GM12878 (cell line): ENCODE results near the gene ACOT7. TPM values are rescaled to one million over a fixed set of nuclear protein-coding genes. Genes with fewer than 3 reads are reported as not detected.

Experiments used
- ATAC-seq: fragments of 200-7000 bp; cut with Tn5 transposase; 3 replicates; pipeline ENCODE4 v1.9.1; 2020; ENCODE audit warnings: mild to moderate bottlenecking, moderate library complexity
- BruUV-seq: library from RNA; stranded (reverse); fragments of 400-500 nt; replicated peaks from 2 replicates; lab custom pipeline; 2021; lab: Mats Ljungman, UMichigan
- CTCF ChIA-PET: fragments of 300-600 bp; sonication (Branson Sonifier 250); formaldehyde crosslinking; extraction: SDS; loops from one replicate; lab custom pipeline; 2021; ENCODE audit warnings: inconsistent platforms; lab: Yijun Ruan, JAX
- POLR2A ChIA-PET: fragments of 350-600 bp; formaldehyde crosslinking; extraction: SDS; loops from one replicate; lab custom pipeline; 2021; ENCODE audit warnings: inconsistent platforms; lab: Charles Lee
- RAD21 ChIA-PET: fragments of 300-600 bp; sonication (Branson Sonifier 250); formaldehyde crosslinking; loops from one replicate; lab custom pipeline; 2023; ENCODE audit warnings: antibody characterized with exemption; ENCODE audit not compliant: unreplicated experiment; lab: Charles Lee
- SMC1A ChIA-PET: fragments of 300-600 bp; sonication (Branson Sonifier 250); formaldehyde crosslinking; loops from one replicate; lab custom pipeline; 2023; ENCODE audit not compliant: unreplicated experiment, uncharacterized antibody; lab: Charles Lee
- DNase-seq: peaks from one replicate; pipeline ENCODE4 v3.0.0-alpha.2; 2011; ENCODE audit warnings: low read depth, low spot score
- FAIRE-seq: peaks from 3 replicates; lab custom pipeline; 2011; peaks lifted over from hg19 to GRCh38; lab: Jason Lieb, UNC
- H2AFZ ChIP-seq: 2 replicates; pipeline ENCODE4 v1.6.0; 2011; ENCODE audit warnings: low read depth, low read length, control low read depth; ENCODE audit not compliant: control insufficient read depth
- H3K27ac ChIP-seq: 2 replicates; pipeline ENCODE4 v1.5.1; 2011; ENCODE audit warnings: control low read depth; ENCODE audit not compliant: control insufficient read depth, insufficient read depth
- H3K27me3 ChIP-seq, 2 experiments: replicated peaks in 1 of 2; 2 replicates each; pipeline versions ENCODE4 v1.6.0 to v1.6.1; 2011; ENCODE audit warnings: low read length in 1 of 2; ENCODE audit not compliant: control insufficient read depth in 2 of 2, insufficient read depth in 2 of 2
- H3K36me3 ChIP-seq, 2 experiments: 2 replicates each; pipeline ENCODE4 v1.5.1; 2011; ENCODE audit warnings: low read length in 1 of 2; ENCODE audit not compliant: control insufficient read depth in 2 of 2, insufficient read depth in 2 of 2
- H3K4me1 ChIP-seq: 2 replicates; pipeline ENCODE4 v1.6.1; 2011; ENCODE audit warnings: mild to moderate bottlenecking, low read length, moderate library complexity, mixed read lengths; ENCODE audit not compliant: control insufficient read depth, insufficient read depth
- H3K4me2 ChIP-seq: 2 replicates; pipeline ENCODE4 v1.6.0; 2011; ENCODE audit warnings: control low read depth; ENCODE audit not compliant: control insufficient read depth, insufficient read depth
- H3K4me3 ChIP-seq: fragments of 200-600 bp; sonication (generic); 2 replicates; pipeline ENCODE4 v1.5.1; 2016
- H3K79me2 ChIP-seq: 2 replicates; pipeline ENCODE4 v1.6.0; 2011; ENCODE audit warnings: low read length; ENCODE audit not compliant: control insufficient read depth, insufficient read depth
- H3K9ac ChIP-seq: 2 replicates; pipeline ENCODE4 v1.8.0; 2011; ENCODE audit warnings: low read length, control low read depth, mixed read lengths; ENCODE audit not compliant: control insufficient read depth, insufficient read depth
- H3K9me3 ChIP-seq: replicated peaks from 3 replicates; pipeline ENCODE4 v1.5.1; 2011; ENCODE audit warnings: mild to moderate bottlenecking, low read length; ENCODE audit not compliant: control insufficient read depth, insufficient read depth
- H4K20me1 ChIP-seq: 2 replicates; pipeline ENCODE4 v1.6.0; 2011; ENCODE audit not compliant: control insufficient read depth, insufficient read depth
- BHLHE40 ChIP-seq, 2 experiments: fragments of 450-650 bp in 1 of 2; IDR thresholded peaks; 2 replicates each; pipeline ENCODE4 v1.6.1; 2011 to 2017; ENCODE audit warnings: low read depth in 2 of 2, borderline replicate concordance in 1 of 2, improper control_type of control experiment in 1 of 2, low read length in 1 of 2, mild to moderate bottlenecking in 1 of 2
- IKZF1 ChIP-seq: fragments of 450-650 bp; conservative IDR thresholded peaks from 2 replicates; pipeline ENCODE4 v1.6.1; 2017; ENCODE audit warnings: antibody characterized with exemption, mild to moderate bottlenecking
- KAT2A ChIP-seq: conservative IDR thresholded peaks from 2 replicates; pipeline ENCODE4 v1.6.1; 2011; ENCODE audit warnings: low read depth, low read length; ENCODE audit not compliant: control insufficient read depth
- POLR2A ChIP-seq: IDR thresholded peaks from 2 replicates; pipeline ENCODE4 v1.6.1; 2011; ENCODE audit warnings: low read depth, mild to moderate bottlenecking, low read length
- SUZ12 ChIP-seq: fragments of 200-600 bp; sonication (generic); IDR thresholded peaks from one replicate; pipeline ENCODE4 v1.6.1; 2018; ENCODE audit warnings: antibody characterized with exemption, mild to moderate bottlenecking; ENCODE audit not compliant: unreplicated experiment
- WGBS: methylation state at CpG from one replicate; pipeline ENCODE4 v1.1.6; 2016; ENCODE audit warnings: low lambda C conversion rate; ENCODE audit not compliant: insufficient replicate concordance, insufficient coverage; ENCODE audit errors: missing lambda C conversion rate; 5-methylcytosine and 5-hydroxymethylcytosine counted together
- in situ Hi-C: fragments of 300-500 bp; cut with MboI; formaldehyde crosslinking; loops from 9 replicates; pipeline ENCODE4 v1.14.3; 2018; ENCODE audit warnings: mixed read lengths
- intact Hi-C: fragments of 100-400 bp; cut with micrococcal nuclease; formaldehyde crosslinking; loops from one replicate; pipeline ENCODE4 v1.14.2; 2022; ENCODE audit not compliant: unreplicated experiment
- polyA plus RNA-seq, 11 experiments: library from polyadenylated mRNA; depleted of rRNA in 4 of 11; unstranded in 6 of 11; stranded (reverse) in 5 of 11; fragments of >200 nt; fragmentation: Nextera tagmentation in 4 of 11; fragmentation: Illumina TruSeq in 1 of 11; extraction: Ambion mirVana in 4 of 11; extraction: Trizol in 1 of 11; gene quantifications; 1 replicate in 1 of 11; 2 replicates in 10 of 11; pipeline versions ENCODE4 v1.2.1 to v1.2.3, GENCODE V29; 2011 to 2016; ENCODE audit warnings: inconsistent platforms in 2 of 11, missing spikeins in 2 of 11, low read depth in 1 of 11
- total RNA-seq, 4 experiments: library from RNA; depleted of rRNA in 3 of 4; stranded (reverse); fragments of >200 nt in 3 of 4; fragmentation: Illumina TruSeq in 1 of 4; extraction: Trizol in 1 of 4; gene quantifications; 2 replicates each; pipeline versions ENCODE4 v1.2.1 to v1.2.3, GENCODE V29; 2013 to 2021
- TF ChIP-seq, protein P1 (sequence below): fragments of 450-650 bp; IDR thresholded peaks from 2 replicates; pipeline ENCODE4 v1.6.1; 2017; ENCODE audit warnings: antibody characterized with exemption, mild to moderate bottlenecking, moderate library complexity

Gene ACOT7
- total and polyA plus RNA-seq, 10 of the 15 experiments (the other 5 are each of a cell fraction or from before 2014, with no cell fraction given): 8.9 to 206 (median 61.2) TPM

DNA sequence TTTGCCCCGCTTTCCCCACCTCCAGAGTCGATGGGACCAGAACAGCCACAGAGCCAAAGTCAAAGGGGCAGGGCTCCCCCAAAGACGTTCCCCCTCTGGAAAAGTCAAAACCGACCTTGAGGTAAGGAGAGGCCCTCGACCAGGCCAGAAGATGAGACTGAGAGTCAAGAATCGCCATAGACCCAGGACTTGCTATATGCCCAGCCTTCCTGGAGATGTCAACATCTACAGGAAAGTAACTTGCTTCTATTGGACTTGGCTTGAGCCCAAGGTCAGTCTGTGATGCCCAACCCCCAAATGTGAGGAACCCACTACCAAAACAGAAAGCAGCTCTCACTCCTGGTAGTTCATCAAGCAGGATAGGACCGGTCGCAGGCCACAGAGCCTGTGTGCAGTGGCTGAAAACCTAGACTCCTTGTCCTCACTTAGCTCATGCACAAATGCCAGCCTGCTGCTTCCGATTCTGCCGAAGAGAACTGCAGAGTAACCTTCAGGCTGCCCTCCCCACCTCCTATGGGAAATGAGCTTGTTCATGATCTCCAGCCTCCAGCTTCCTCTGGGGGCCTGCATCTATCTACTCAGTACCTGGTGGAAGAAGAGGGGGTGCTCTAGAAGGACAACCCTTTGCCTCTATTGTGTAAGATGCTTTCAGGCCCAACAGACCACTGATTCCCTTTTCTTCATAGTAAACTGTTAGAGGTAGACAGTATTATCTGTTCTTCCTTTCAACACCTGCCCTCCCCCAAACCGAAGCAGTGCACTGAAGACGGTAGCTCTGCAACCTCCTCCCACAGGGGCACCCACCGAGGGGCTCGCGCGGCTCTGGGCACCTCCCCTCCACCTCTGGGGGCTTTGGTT is 1.4 kb downstream of the ACOT7 start:
- in situ Hi-C loops (no loop called here), intact Hi-C loops (loop anchor here (5.0 kb wide), 1 partner anchor 35 kb away; no protein-coding TSS in a partner anchor)
- DNase-seq (no peak), ATAC-seq (no peak), FAIRE-seq (no peak)
- peaks cover 9% of the 10 kb centered on the region for H3K4me1 ChIP-seq
- no peak overlapping the region; the same call in 1 of the 2 replicates for H2AFZ ChIP-seq
- H3K4me3 ChIP-seq: peak overlapping the region; percentile 89
- H3K4me2 ChIP-seq: peak overlapping the region; percentile 89
- H3K9ac ChIP-seq: peak overlapping the region; percentile 40
- ChIA-PET CTCF (interaction anchor here (0.6 to 21.2 kb wide), 11 partner anchors 11 to 476 kb away, joined by 3 to 276 read pairs (median 3); partner anchors contain the start of gene RNF207), SMC1A (interaction anchor here (0.8 to 3.8 kb wide), 6 partner anchors 14 to 145 kb away, joined by 4 to 17 read pairs (median 6); no protein-coding TSS in a partner anchor), RAD21 (interaction anchor here (0.9 to 1.5 kb wide), 4 partner anchors 10 to 146 kb away, joined by 3 to 7 read pairs (median 4); no protein-coding TSS in a partner anchor), POLR2A (interaction anchor here (0.6 to 3.7 kb wide), 6 partner anchors 8 to 35 kb away, joined by 3 to 27 read pairs (median 3); no protein-coding TSS in a partner anchor)
- 0 out of 2 replicates have a peak, but pooled peaks have one; percentile 6 for TF ChIP-seq POLR2A
- no peak for TF ChIP-seq SUZ12
- H3K27me3 ChIP-seq: no peaks in the 10 kb centered on the region
- no peaks in the 10 kb centered on the region for H4K20me1 ChIP-seq
- H3K79me2 ChIP-seq: peaks cover 23% of the 10 kb centered on the region
- peak overlapping the region; percentile 30; the same call in 1 of the 2 replicates for H3K27ac ChIP-seq
- H3K9me3 ChIP-seq: no peaks in the 10 kb centered on the region
- 42% methylated on average over 16 of the region's 16 CpGs for WGBS
- BruUV-seq: TSS peak; percentile 62
- H3K36me3 ChIP-seq: no peaks in the 10 kb centered on the region

DNA sequence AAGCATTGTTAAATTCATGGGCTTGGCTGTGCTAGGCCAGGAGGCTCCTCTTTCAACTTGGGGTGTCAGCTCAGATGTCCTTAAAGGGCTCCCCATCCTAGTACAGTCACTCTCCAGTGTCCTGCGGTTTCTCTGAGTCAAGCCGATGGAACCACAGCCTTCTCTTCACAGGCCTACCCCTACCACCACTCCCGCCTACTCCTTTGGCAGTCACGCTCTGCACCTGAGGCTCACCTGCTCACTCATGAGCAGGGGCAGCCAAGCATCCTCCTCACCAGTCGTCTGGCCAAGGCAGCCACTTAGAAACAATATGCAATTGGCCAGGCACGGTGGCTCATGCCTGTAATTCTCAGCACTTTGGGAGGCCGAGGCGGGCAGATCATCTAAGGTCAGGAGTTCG is 3.6 kb downstream of the ACOT7 start:
- intact Hi-C loops (loop anchor here (5.0 kb wide), 1 partner anchor 33 kb away; no protein-coding TSS in a partner anchor), in situ Hi-C loops (no loop called here)
- ChIA-PET SMC1A (no interaction called here), CTCF (interaction anchor here (21.2 kb wide), 1 partner anchor 29 kb away, joined by 276 read pairs; no protein-coding TSS in a partner anchor), POLR2A (no interaction called here), RAD21 (interaction anchor here (0.6 kb wide), 1 partner anchor 33 kb away, joined by 3 read pairs; no protein-coding TSS in a partner anchor)
- Histone ChIP-seq H3K27me3 (no peaks in the 10 kb centered on the region), H3K9ac (no peak overlapping the region), H3K79me2 (peaks cover 29% of the 10 kb centered on the region), H3K27ac (no peak overlapping the region), H3K4me3 (no peak overlapping the region), H3K9me3 (no peaks in the 10 kb centered on the region), H4K20me1 (no peaks in the 10 kb centered on the region), H3K36me3 (peaks cover 0 to under 1% of the 10 kb centered on the region in 2 experiments; a peak in 1 of 4 replicates), H3K4me1 (peaks cover 8% of the 10 kb centered on the region), H3K4me2 (no peak overlapping the region), H2AFZ (no peak overlapping the region)
- no TSS peak for BruUV-seq
- no peak for ATAC-seq
- DNase-seq: no peak
- WGBS: 77% methylated on average over 9 of the region's 9 CpGs
- no peak for FAIRE-seq
- TF ChIP-seq BHLHE40 (IDR thresholded peaks at IDR 0.05; ENCODE audit: borderline replicate concordance in 1 of 2, low read depth in 2 of 2, low read length in 1 of 2) (peak in 1 of 2 experiments; percentile 59; a peak in 2 of 4 replicates), KAT2A (no peak), IKZF1 (peak; percentile 34; the same call in 1 of the 2 replicates)
- TF ChIP-seq, protein P1, sequence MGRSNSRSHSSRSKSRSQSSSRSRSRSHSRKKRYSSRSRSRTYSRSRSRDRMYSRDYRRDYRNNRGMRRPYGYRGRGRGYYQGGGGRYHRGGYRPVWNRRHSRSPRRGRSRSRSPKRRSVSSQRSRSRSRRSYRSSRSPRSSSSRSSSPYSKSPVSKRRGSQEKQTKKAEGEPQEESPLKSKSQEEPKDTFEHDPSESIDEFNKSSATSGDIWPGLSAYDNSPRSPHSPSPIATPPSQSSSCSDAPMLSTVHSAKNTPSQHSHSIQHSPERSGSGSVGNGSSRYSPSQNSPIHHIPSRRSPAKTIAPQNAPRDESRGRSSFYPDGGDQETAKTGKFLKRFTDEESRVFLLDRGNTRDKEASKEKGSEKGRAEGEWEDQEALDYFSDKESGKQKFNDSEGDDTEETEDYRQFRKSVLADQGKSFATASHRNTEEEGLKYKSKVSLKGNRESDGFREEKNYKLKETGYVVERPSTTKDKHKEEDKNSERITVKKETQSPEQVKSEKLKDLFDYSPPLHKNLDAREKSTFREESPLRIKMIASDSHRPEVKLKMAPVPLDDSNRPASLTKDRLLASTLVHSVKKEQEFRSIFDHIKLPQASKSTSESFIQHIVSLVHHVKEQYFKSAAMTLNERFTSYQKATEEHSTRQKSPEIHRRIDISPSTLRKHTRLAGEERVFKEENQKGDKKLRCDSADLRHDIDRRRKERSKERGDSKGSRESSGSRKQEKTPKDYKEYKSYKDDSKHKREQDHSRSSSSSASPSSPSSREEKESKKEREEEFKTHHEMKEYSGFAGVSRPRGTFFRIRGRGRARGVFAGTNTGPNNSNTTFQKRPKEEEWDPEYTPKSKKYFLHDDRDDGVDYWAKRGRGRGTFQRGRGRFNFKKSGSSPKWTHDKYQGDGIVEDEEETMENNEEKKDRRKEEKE: no peak
